Ascending aorta (tissue), 2 donors: ENCODE results near the gene DPEP2NB. TPM values are rescaled to one million over a fixed set of nuclear protein-coding genes. Genes with fewer than 3 reads are reported as not detected.

ENCODE experiments used
- DNase-seq, 2 donors: peaks; one replicate each; pipeline ENCODE4 v3.0.0-alpha.2; 2019; ENCODE audit warnings: low spot score in 2 of 2
- H3K27ac ChIP-seq, 2 donors: fragments of 200-600 bp; sonication (generic); one replicate each; pipeline ENCODE4 v1.5.1; 2016 to 2017; ENCODE audit warnings: mild to moderate bottlenecking in 1 of 2
- H3K27me3 ChIP-seq: fragments of 200-600 bp; sonication (generic); one replicate; pipeline ENCODE4 v1.5.1; 2017
- H3K36me3 ChIP-seq, 2 donors: fragments of 200-600 bp; sonication (generic); one replicate each; pipeline ENCODE4 v1.5.1; 2016
- H3K4me1 ChIP-seq, 2 donors: fragments of 200-600 bp; sonication (generic); one replicate each; pipeline ENCODE4 v1.5.1; 2016 to 2017; ENCODE audit warnings: mild to moderate bottlenecking in 1 of 2
- H3K4me3 ChIP-seq, 2 donors: fragments of 200-600 bp; sonication (generic); one replicate each; pipeline ENCODE4 v1.5.1; 2016 to 2017; ENCODE audit warnings: mild to moderate bottlenecking in 1 of 2
- H3K9me3 ChIP-seq, 2 donors: fragments of 200-600 bp; sonication (generic); one replicate each; pipeline ENCODE4 v1.5.1; 2016
- intact Hi-C: fragments of 100-400 bp; cut with DNase I; formaldehyde crosslinking; loops from one replicate; pipeline ENCODE4 v1.15.1; 2023
- total RNA-seq: library from RNA; depleted of rRNA; stranded (reverse); fragments of >200 nt; gene quantifications from one replicate; pipeline ENCODE4 v1.1.0, GENCODE V29; 2016
- TF ChIP-seq, protein P1 (sequence below), 3 experiments: fragments of 200-600 bp in 2 of 3; fragments of 450-650 bp in 1 of 3; sonication (generic) in 2 of 3; IDR thresholded peaks; one replicate each; pipeline ENCODE4 v1.5.1; 2016 to 2019; ENCODE audit warnings: antibody characterized with exemption in 3 of 3, mild to moderate bottlenecking in 1 of 3, moderate library complexity in 1 of 3

The DPEP2NB gene
- total RNA-seq, 1 donor from 2014 or later: not detected

- no peaks in the 10 kb centered on the region for H3K27me3 ChIP-seq
- H3K27ac ChIP-seq: no peak overlapping the region
- H3K4me3 ChIP-seq: no peak overlapping the region
- TF ChIP-seq, protein P1, sequence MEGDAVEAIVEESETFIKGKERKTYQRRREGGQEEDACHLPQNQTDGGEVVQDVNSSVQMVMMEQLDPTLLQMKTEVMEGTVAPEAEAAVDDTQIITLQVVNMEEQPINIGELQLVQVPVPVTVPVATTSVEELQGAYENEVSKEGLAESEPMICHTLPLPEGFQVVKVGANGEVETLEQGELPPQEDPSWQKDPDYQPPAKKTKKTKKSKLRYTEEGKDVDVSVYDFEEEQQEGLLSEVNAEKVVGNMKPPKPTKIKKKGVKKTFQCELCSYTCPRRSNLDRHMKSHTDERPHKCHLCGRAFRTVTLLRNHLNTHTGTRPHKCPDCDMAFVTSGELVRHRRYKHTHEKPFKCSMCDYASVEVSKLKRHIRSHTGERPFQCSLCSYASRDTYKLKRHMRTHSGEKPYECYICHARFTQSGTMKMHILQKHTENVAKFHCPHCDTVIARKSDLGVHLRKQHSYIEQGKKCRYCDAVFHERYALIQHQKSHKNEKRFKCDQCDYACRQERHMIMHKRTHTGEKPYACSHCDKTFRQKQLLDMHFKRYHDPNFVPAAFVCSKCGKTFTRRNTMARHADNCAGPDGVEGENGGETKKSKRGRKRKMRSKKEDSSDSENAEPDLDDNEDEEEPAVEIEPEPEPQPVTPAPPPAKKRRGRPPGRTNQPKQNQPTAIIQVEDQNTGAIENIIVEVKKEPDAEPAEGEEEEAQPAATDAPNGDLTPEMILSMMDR (IDR thresholded peaks at IDR 0.05): no peak
- no peak for DNase-seq
- H3K4me1 ChIP-seq: no peaks in the 10 kb centered on the region
- peaks cover 4 to 21% of the 10 kb centered on the region in 2 donors for H3K36me3 ChIP-seq
- no peaks in the 10 kb centered on the region for H3K9me3 ChIP-seq
- intact Hi-C loops: no loop called here
Measured at GRCh38 chr16:68055395-68055794, 39.7 kb upstream of the DPEP2NB start.

DNA sequence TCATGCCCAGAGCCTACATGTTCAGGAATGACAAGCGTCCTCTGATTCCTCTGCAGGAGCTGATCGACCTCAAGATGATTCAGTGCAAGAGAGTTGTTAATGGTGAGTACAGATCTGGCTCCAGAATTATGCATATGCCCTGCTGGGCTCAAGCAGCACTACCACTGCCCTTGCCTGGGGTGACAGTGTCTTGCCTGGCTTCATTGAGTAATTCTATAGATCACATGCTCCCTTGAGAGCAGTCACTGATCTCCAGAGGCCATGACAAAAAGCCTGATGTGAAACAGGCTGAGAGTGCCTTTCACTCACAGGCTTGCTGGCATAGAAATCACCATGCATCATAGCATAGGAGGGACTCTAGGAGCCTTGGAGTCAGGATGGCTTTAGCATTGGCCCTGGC is 33.7 kb upstream of the DPEP2NB start:
- Histone ChIP-seq H3K4me3 (no peak overlapping the region), H3K4me1 (no peaks in the 10 kb centered on the region), H3K27ac (no peak overlapping the region), H3K9me3 (no peaks in the 10 kb centered on the region), H3K36me3 (peaks cover 11 to 31% of the 10 kb centered on the region in 2 donors), H3K27me3 (no peaks in the 10 kb centered on the region)
- no peak for DNase-seq
- TF ChIP-seq, protein P1 (IDR thresholded peaks at IDR 0.05): no peak
- intact Hi-C loops: no loop called here

DNA sequence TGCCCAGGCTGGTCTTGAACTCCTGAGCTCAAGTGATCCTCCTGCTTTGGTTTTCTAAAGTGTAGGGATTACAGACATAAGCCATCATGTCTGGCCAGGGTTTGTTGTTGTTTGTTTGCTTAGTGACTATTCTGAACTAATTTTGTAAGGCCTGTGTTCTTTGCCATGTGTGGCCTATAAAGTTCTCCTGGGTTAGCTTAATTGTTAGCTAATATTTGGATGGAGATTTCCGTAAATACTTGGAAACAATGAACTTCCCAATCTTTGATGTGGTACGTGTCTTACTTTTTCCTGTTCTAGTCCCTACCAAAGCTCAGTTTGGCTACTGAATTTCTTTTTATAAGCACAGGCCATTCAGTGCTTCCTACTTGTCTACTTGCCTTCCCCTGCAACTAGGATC is 32.3 kb upstream of the DPEP2NB start:
- Histone ChIP-seq H3K27ac (no peak overlapping the region), H3K27me3 (no peaks in the 10 kb centered on the region), H3K36me3 (peaks cover 7 to 19% of the 10 kb centered on the region in 2 donors), H3K9me3 (no peaks in the 10 kb centered on the region), H3K4me3 (no peak overlapping the region), H3K4me1 (no peaks in the 10 kb centered on the region)
- no peak for DNase-seq
- TF ChIP-seq, protein P1 (IDR thresholded peaks at IDR 0.05): no peak
- intact Hi-C loops: no loop called here

DNA sequence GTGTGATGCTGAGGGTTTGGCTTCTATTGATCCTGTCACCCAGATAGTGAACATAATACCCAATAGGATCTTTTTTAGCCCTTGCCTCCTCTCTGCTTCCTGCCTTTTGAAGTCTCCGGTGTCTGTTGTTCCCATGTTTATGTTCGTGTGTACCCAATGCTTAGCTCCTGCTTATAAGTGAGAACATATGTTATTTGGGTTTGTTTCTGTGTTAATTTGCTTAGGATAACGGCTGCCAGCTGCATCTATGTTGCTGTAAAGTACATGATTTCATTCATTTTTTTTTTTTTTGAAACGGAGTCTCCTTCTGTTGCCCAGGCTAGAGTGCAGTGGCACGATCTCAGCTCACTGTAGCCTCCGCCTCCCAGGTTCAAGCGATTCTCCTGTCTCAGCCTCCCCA is 30.4 kb upstream of the DPEP2NB start:
- Histone ChIP-seq H3K4me1 (no peaks in the 10 kb centered on the region), H3K36me3 (peaks cover 7 to 12% of the 10 kb centered on the region in 2 donors), H3K4me3 (no peak overlapping the region), H3K9me3 (no peaks in the 10 kb centered on the region), H3K27me3 (no peaks in the 10 kb centered on the region), H3K27ac (no peak overlapping the region)
- TF ChIP-seq, protein P1 (IDR thresholded peaks at IDR 0.05): no peak
- intact Hi-C loops: no loop called here
- no peak for DNase-seq

DNA sequence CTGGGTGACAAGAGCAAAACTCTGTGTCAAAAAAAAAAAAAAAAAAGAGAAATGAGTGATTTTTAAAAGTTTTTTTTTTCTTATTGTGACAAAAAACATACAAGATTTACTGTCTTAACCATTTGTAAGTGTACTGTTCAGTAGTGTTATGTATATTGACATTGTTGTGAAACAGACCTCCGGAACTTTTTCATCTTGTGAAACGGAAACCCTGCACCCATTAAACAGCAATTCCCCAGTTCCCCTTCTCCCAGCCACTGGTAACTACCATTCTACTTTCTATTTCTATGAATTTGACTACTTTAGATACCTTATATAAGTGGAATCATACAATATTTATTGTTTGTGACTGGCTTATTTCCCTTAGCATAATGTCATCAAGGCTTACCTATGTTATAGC is 26.1 kb upstream of the DPEP2NB start:
- DNase-seq: no peak
- TF ChIP-seq, protein P1 (IDR thresholded peaks at IDR 0.05): no peak
- Histone ChIP-seq H3K36me3 (no peaks in the 10 kb centered on the region), H3K27me3 (no peaks in the 10 kb centered on the region), H3K9me3 (no peaks in the 10 kb centered on the region), H3K4me1 (no peaks in the 10 kb centered on the region), H3K4me3 (no peak overlapping the region), H3K27ac (no peak overlapping the region)
- intact Hi-C loops: loop anchor here (2.0 to 5.0 kb wide), 2 partner anchors 159 to 225 kb away; partner anchors contain the start of gene NRN1L
